GM18508 (cell line): Measurements from ENCODE around the gene TMEM209.
"Not testable (repeated sequence)": the region's sequence is repeated elsewhere in the genome, so short reads cannot be mapped to it uniquely, and the experiment has no call there.

Experiments
- ATAC-seq: cut with Tn5 transposase; IDR thresholded peaks from one replicate; pipeline ENCODE4 v1.9.1; 2021; ENCODE audit warnings: moderate number of reproducible peaks; ENCODE audit not compliant: insufficient read depth, unreplicated experiment

Gene TMEM209

DNA sequence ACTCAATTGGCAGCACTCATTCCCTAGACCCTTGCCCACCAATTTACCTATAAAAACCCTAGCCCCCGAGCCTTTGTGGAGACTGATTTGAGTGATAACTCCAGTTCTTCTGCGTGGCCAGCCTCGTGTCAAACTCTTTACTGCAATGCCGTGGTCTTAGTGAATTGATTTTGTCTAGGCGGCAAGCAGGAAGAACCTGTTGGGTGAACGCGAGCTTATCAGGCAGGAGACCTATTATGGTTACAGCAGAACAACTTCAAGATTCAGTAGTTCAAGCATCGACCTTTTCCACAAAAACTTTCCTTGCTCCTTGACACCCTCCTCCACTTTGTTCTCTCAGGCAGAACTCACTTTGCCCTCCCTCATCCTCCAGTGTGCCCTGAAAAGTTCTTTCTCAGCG, 14.7 kb upstream of the TMEM209 start:
- no peak for ATAC-seq

DNA sequence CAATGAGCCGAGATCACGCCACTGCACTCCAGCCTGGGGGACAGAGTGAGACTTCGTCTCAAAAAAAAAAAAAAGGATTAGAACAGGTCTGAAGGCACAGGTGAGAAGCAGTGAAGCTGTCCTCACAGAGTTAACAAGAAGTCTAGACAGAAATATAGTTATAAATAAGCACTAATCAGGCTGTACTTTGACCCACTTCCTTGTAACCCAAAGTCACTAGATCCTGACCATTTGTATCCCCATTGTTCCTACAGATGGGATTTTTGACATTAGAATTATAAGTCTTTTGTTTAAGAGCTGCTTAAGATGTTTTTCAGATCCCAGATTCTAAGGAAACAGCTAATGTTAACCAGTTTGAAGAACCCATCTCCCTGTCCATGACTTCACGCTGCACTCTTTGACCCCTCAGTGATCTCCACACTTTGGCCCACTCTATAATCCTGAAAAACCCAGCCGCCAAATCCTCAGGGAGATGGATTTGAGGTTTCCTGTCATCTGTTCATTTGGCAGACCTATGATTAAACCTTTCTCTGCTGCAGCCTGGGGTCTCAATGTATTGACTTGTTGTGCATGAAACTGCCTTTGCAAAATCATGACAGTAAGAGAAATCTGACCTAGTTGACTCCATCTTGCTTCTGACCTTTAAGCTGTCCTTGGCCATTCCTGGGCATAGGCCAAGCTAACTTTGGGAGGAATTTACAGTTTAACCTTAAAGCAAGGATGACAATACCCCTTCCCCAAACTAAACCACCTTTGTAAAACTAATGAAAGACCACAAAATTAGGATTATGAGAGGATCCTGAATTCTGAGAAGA, 13.8 kb upstream of the TMEM209 start:
- ATAC-seq = no peak

DNA sequence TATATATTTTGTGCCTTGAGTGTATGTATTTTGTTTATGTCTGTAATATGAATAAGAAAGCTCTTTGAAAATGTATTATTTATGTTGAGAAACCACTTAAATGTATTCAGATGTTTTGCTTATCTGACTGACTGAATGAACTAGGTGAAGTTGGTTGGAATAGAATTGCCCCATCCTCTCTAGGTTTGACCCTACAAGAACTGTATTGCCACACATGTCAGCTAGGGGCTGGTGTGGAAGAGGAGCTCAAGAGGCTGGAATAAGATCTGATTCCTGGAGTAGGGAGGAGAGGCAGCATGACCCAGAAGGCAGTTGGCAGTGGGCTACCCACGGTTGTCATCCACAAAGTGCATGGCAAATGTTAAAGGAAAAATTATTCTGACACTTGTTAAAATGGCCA, 11.5 kb upstream of the TMEM209 start:
- no peak for ATAC-seq

DNA sequence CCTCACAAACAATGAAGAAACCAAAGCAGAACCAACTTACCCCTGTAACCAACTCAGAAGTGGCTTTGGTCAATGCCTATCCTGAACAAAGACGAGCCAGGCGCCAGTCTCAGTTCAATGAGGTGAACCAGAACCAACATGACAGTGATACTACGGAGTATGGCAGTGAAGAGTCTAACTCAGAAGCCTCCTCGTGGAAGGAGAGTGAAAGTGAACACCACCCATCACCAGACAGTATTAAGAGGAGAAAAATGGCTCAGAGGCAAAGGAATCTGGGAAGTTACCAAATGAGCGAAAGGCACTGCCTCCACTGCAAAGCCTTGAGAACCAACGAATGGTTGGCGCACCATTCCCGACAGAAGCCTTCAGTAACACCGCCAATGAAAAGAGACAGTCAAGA, 10.8 kb upstream of the TMEM209 start:
- no peak for ATAC-seq

DNA sequence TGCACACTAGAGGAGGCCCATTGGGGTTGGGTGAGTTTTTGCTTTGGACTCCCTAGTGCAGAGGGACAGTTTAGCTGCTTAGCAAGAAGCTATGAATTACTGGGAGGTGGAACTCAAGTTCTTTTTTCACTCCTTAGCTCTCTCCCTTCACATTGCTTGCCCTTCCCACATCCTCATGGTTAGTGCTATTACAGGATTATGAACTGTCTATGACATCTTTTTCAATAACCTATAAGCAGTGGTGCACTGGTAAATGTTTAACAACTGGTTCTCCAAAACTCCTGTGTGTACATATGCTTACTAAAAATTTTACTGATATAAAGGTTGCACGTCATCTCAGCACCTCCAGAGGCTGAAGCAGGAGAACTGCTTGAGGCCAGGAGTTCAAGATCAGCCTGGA, 8.6 kb upstream of the TMEM209 start:
- no peak for ATAC-seq

DNA sequence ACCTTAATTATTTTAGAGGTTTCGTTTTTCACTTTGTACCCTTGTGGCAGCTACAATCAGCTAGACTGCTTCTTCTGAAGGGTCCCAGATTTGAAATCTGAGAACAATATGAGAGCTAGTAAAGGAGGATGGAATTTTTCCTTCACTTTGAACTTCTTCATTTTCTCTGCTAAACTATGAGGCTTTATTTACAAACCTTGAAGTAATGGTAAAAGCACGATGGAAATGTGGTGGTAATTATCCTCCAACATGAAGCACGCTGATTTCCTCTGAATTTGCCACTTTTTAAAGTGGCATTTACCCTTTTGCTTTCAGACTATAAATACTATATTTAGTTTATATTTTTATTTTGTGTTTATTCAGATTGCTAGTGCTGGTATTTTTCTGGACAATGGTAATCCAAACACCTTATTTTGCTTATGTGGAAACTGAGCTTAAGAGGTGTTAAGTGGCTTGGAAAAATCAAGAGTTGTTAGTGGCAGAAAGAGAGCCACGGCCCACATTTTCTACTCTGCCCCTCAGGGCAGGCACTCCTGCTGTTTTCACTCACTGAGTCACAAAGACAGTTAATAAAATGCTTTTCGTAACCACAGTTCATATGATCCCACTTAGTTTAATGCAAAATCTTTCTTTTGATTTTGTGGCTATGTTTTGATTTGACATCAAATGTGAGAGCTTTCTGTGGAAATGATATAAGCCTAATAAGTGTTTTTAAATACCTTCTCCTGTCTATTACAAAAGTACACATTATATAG, 5.2 kb upstream of the TMEM209 start:
- ATAC-seq = no peak

DNA sequence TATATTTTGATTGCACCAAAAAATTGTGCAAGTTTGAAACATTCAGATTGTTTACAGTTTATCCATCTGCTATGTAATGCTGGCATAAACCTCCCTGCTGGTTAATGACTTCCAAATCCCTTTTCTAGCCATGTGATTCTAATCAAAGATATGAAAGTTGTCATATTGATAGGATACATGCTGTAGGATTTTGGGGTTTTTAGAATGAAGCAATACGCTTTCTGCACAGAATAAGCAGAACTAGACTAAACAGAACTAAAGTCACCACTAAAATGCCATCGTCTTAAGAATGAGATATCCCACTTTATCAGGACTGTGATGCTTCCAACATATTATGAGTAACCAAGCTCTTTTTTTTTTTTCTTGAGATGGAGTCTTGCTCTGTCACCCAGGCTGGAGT, 3.3 kb upstream of the TMEM209 start:
- no peak for ATAC-seq

DNA sequence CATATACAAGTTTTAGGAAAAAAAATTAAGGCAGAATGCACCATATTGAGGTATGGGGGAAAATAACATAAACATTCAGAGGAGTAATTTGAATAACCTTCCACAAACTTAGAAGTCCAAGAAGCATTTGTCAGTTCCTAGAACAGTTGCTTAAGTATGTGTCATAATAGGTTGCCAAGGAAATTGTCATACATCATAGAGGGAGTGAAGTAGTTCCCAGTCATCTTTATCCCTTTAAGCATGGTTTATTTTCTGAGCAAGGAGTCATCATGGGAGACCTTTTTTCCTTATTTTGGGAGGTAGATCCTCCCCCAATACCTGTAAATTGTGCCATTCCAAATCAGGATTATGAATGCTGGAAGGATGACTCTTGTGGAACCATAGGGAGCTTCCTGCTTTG, 2.4 kb upstream of the TMEM209 start, which contains the start of gene SSMEM1:
Gene SSMEM1, plus strand, starts transcription at position 219 of the 400 bp plus-strand sequence. Its CDS starts 51 bp downstream, at position 270.
- ATAC-seq = no peak

DNA sequence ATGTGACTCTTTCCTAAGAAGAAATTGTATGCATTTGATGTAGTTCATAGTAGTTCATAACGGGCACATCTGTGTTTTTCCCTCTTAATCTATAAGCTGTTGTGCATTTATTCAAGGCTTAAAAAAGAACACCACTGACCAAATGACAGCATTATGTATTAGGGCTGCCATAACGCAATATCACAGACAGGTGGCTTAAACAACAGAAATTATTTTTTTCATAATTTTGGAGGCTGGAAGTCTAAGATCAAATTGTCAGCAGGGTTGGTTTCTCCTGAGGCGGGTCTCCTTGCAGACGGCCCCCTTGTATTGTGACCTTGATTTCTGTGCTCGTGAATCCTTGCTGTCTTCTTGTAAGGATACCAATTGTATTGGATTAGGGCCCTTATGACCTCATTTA, 1.8 kb upstream of the TMEM209 start:
- ATAC-seq = no peak

DNA sequence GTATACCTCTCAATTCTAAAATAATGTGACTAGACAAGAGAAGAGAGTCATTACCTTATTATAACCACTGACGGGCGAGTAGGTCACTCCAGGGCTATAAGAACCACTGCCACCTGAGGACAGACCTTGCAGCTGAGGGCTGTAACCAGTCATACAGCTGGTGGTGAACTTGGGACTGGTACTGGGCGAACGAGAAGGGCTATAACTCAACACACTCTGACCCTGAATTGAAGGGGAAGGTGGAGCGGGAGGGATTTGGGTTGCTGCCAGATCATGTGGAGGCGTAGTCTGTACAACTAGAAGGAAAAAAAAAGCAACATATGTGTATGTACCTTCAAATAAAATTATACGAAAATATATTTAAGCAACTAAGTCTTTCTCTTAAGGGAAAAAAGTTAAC, 3.4 kb downstream of the TMEM209 start:
- ATAC-seq = no peak

DNA sequence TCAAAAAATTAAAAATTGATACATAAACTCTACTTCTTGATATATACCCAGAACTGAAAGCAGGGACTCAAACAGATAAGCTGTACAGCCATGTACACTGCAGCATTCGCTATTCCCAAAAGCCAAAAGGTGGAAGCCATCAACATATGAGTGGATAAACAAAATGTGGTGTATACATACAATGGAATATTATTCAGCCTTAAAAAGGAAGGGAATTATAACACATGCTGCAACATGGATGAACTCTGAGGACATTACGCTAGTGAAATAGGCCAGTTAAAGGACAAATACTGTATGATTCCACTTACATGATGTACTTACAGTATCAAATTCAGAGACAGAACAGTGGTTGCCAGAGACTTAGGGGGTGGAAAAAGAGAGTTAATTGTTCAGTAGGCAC, 8.1 kb downstream of the TMEM209 start:
- ATAC-seq = no peak

DNA sequence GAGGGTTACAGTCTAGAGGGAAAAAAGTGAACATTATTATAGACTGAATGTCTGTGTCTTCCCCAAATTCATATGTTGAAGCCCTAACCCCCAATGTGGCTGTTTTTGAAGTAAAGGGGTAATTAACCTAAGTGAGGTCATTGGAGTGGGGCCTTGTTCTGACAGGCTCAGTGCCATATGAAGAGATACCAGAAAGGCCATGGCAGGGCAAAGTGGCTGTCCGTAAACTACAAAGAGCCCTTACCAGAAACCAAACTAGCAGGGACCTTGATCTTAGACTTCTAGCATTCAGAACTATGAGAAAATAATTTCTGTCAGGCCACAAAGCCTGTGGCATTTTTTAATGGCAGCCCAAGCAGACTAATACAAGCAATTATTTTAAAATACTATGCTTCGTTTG, 8.7 kb downstream of the TMEM209 start:
- no peak for ATAC-seq

DNA sequence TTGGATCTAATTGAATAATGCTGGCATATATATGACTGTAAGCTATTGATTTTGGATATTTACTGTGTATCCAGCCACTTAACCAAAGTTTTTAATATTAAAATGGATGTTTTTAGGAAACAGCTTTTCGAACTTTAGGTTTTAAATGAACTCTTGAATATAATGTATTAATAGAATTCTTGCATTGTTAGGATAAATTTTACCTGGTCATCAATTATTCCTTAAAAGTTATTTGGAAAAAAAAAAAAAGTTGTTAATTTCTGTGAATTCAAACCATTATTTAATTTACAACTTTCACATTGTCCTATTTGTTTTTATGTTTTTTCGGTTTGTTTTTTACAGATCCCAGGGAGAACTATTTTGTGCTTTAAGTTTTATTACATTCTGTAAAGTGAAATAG, 9.8 kb downstream of the TMEM209 start:
- no peak for ATAC-seq

DNA sequence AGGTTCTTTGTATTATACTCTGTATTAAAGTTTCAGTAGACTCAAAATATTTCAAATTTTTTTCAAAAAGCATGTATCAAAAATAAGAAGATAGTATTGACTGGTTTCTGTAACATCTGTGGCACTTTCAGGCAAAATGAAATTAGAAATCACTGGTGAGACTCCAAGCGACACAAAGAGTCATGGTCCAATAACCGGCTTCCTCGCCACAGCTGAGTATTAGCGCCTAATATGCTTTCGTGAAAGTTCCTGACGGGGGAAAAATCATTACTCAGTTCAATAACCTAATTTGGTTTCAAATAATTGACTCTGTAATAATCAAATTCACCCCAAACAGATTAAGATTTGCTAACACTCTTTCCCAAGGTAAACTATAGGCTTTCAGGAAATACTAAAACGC, 13.4 kb downstream of the TMEM209 start:
- no peak for ATAC-seq

DNA sequence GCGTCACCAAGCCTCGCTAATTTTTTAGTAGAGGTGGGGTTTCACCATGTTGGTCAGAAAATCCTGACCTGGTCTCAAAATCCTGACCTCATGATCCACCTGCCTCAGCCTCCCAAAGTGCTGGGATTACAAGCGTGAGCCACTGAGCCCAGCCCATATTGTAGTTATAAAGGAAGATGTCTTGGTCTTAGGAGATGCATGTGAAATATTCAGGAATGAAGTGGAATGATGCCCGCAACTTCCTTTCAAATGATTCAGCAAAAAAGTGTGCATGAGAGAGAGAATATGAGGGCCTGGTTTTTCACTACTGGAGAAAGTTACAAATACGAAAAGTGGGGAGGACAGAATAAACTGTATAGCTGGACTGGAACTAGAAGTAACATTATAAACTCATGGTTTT, 15.9 kb downstream of the TMEM209 start:
- ATAC-seq = no peak

DNA sequence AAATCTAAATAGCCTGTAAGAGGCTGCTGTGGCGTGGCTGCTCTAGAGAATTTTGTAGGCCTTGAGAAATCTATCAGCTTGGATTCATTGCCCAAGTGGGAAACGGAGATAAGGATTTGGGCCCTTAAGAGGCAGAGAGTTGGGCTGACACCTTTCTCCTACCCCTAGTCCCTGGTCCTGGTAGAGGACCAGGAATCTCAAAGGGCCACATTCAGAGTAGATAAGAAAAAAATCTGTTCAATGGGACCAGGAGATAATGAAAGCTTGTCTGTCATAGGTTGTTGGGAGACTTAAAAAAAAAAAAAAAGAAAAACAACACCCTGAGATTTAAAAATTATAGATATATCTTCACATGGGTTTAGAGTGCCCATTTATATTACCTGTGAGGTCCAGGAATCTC, 17.8 kb downstream of the TMEM209 start:
- no peak for ATAC-seq

DNA sequence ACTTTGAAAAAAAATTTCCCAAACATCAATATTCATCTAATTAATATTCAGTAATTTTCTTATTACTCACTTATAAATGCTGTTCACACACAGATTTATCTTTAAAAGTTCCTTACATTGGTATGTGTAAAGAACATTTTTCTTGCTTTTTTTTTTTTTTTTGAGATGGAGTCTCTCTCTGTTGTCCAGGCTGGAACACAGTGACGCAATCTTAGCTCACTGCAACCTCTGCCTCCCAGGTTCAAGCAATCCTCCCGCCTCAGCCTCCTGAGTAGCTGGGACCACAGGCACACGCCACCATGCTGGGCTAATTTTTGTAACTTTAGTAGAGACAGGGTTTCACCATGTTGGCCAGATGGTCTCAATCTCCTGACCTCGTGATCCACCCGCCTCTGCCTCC, 20.9 kb downstream of the TMEM209 start:
- ATAC-seq = not testable (repeated sequence)

DNA sequence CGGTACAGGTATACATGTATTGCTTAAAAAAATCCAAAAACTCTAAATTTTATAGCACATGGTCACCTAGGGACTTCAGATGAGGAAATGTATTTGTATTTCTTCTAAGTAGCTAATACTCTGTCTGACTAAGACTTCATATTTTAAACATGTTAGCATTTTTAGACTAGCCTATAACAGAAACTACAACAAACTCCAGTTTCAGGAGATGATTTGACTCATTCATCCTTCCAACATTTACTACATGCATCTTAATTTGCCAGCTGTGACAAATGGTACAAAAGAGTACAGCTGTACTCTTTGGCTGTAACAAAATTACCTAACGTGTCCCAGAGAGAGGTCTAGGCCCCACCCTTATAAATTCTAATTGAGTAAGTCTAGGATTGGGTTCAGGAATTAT, 22.2 kb downstream of the TMEM209 start:
- peak; percentile 61 for ATAC-seq

DNA sequence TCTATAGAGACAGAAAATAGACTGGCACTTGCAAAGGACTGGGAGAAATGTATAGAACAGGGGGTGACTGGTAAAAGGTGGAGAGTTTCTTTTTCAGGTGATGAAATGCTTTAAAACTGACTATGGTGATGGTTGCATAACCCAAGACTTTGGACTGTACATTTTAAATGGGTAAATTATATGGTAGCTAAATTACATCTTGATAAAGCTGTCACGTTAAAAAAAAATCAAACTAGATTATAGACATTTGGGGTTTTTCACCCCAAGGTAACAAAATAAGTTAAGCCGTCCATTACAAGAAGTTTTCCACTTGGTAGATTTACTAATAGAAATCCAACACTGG, 24.0 kb downstream of the TMEM209 start:
- ATAC-seq = no peak

DNA sequence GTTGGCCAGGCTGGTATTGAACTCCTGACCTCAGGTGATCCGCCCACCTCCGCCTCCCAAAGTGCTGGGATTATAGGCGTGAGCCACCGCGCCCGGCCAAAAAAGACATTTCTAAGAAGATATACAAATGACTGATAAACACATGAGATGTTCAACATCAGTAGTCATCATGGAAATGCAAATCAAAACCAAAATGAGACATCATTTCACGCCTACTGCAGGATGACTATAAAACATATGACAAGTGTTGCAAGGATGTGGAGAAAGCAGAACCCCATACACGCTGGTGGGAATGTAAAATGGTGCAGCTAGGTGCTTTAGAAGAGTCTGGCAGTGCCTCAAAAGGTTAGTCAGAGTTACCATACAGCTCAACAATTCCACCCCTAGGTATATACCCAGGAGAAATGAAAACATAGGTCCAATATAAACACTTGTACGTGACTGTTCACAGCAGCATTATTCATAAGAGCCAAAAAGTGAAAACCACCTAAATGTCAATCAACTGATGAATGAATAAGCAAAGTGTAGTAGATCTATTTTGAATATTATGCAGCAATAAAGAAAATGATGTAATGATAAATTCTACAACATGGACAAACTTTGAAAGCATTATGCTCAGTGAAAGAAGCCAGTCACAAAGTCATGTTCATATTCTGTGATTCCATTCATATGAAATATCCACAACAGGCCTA, 24.5 kb downstream of the TMEM209 start:
- ATAC-seq = no peak

DNA sequence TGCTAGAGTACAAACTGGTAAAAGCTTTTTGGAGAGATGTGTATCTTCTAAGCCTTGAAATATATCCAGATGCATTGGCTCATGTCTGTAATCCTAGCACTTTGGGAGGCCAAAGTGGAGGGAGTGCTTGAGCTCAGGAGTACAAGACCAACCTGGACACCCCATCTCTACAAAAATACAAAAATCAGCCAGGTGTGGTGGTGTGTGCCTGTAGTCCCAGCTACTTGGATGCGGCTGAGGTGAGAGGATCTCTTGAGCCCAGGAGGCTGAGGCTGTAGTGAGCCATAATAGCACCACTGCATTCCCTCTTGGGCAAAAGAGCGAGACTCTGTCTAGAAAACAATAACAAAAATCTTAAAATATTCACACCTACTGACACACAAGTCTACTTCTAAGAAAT, 25.6 kb downstream of the TMEM209 start:
- ATAC-seq = no peak
